ENCODE measurements around the gene PARP12. TPM values are rescaled to one million over a fixed set of nuclear protein-coding genes. Genes with fewer than 3 reads are reported as not detected.

The PARP12 gene
- total RNA-seq, 1 donor from 2014 or later: 9.2 TPM

- H3K4me3 ChIP-seq (ENCODE audit: low read depth, low read length): no peak overlapping the region
- FAIRE-seq: no peak
- DNase-seq (ENCODE audit: low read depth): no peak
- H3K27me3 ChIP-seq (ENCODE audit: control insufficient read depth, insufficient read depth, low read length): no peaks in the 10 kb centered on the region
- no peak for TF ChIP-seq CTCF (IDR thresholded peaks at IDR 0.05; ENCODE audit: insufficient read depth, low read length, severe bottlenecking)
- peaks cover 1% of the 10 kb centered on the region for H3K36me3 ChIP-seq (ENCODE audit: control insufficient read depth, insufficient read depth, low read length)
Observed at GRCh38 chr7:140026935-140027334, 35.8 kb downstream of the PARP12 start.

DNA sequence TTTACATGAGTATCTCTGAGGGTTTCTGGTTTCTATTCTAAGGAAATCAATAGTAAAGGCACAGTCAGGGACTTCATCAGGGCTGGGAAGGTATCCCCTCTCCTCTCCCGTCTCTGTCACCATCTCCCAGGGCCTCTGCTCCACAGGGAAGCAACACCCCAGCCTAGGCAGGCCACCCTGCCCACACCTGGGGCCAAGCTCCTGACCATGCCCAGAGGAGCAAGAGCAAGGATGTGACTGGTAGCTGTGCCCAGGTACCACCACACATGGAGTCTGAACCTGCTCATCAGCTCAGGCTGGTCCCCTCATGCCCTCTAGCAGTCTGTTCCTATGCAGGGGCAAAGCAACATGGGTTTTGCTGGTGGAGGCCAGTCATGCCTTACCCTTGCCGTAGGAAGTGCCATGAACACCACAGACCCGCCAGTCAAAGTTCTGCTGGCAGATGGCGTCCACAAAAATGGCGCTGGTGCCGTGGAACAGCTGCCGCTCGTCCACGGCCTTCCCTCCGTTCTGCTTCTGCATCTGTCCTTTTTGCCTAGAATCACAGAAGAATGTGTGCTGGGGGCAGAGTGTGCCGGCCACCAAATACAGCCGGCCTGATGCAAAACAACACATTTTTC, 36.8 kb downstream of the PARP12 start:
- no peak for DNase-seq (ENCODE audit: low read depth)
- Histone ChIP-seq H3K4me3 (ENCODE audit: low read depth, low read length) (no peak overlapping the region), H3K36me3 (ENCODE audit: control insufficient read depth, insufficient read depth, low read length) (peaks cover 1% of the 10 kb centered on the region), H3K27me3 (ENCODE audit: control insufficient read depth, insufficient read depth, low read length) (no peaks in the 10 kb centered on the region)
- TF ChIP-seq CTCF (IDR thresholded peaks at IDR 0.05; ENCODE audit: insufficient read depth, low read length, severe bottlenecking): no peak
- FAIRE-seq: no peak

DNA sequence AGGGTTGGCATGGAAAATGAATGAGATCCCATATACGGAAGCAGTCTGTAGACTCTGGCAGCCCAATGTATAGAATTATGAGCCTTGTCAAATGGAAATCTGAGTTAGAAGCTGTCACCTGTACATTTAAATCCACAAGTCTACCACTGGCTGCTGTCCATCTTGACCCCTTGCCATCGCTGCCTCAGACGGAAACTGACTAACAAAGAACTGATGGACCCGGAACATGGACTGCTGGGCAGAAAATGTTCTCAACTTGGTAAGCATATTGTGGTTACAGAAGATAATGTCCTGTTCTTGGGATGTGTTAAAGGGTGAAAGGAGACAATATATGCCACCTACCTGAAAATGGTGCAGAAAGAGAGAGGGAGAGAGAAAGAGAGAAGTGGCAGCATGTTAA, 37.5 kb downstream of the PARP12 start:
- H3K36me3 ChIP-seq (ENCODE audit: control insufficient read depth, insufficient read depth, low read length): peaks cover 1% of the 10 kb centered on the region
- no peak for DNase-seq (ENCODE audit: low read depth)
- H3K27me3 ChIP-seq (ENCODE audit: control insufficient read depth, insufficient read depth, low read length): no peaks in the 10 kb centered on the region
- no peak overlapping the region for H3K4me3 ChIP-seq (ENCODE audit: low read depth, low read length)
- no peak for FAIRE-seq
- TF ChIP-seq CTCF (IDR thresholded peaks at IDR 0.05; ENCODE audit: insufficient read depth, low read length, severe bottlenecking): no peak

DNA sequence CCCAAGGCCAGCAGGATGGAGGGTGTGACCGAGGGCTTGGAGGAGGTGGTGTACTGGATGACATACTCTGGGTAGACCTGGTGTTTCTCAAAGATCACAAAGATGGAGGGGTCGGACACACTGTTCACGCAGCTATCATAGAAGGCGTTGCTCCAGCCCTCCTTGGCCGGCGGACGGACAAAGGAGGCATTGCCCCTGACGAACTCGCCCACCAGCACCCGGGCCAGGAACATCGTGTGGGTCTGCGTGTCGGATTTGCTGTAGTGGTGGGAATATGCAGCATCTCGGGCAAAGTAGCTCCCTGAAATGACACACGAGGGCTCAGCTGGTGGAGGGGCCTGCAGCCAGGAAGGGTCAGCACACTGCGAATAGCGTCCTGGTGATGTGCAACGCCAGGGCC, 38.2 kb downstream of the PARP12 start:
- Histone ChIP-seq H3K36me3 (ENCODE audit: control insufficient read depth, insufficient read depth, low read length) (peaks cover 1% of the 10 kb centered on the region), H3K27me3 (ENCODE audit: control insufficient read depth, insufficient read depth, low read length) (no peaks in the 10 kb centered on the region), H3K4me3 (ENCODE audit: low read depth, low read length) (no peak overlapping the region)
- TF ChIP-seq CTCF (IDR thresholded peaks at IDR 0.05; ENCODE audit: insufficient read depth, low read length, severe bottlenecking): no peak
- DNase-seq (ENCODE audit: low read depth): no peak
- no peak for FAIRE-seq

DNA sequence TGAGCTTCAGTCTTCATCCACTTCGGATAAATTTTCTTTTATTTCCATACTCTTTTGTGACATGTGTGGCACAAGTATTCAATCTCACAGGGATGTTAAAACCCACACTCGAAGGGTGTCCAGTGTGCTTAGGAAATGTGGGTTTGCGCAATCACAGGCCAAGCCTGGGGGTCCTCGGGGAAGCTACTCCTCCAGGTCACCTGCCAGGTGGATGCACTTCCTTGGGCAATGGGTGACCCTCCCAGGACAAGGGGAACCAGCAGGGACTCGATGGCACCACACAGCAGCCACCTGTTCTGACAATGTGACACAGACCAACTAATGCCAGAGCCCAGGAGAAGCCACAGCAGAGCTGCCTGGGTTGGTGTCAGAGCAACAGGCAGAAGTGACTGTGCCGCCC, 39.0 kb downstream of the PARP12 start:
- H3K27me3 ChIP-seq (ENCODE audit: control insufficient read depth, insufficient read depth, low read length): no peaks in the 10 kb centered on the region
- no peak for DNase-seq (ENCODE audit: low read depth)
- FAIRE-seq: no peak
- H3K36me3 ChIP-seq (ENCODE audit: control insufficient read depth, insufficient read depth, low read length): peaks cover 1% of the 10 kb centered on the region
- no peak for TF ChIP-seq CTCF (IDR thresholded peaks at IDR 0.05; ENCODE audit: insufficient read depth, low read length, severe bottlenecking)
- no peak overlapping the region for H3K4me3 ChIP-seq (ENCODE audit: low read depth, low read length)

- H3K27me3 ChIP-seq (ENCODE audit: control insufficient read depth, insufficient read depth, low read length): no peaks in the 10 kb centered on the region
- DNase-seq (ENCODE audit: low read depth): no peak
- no peak overlapping the region for H3K4me3 ChIP-seq (ENCODE audit: low read depth, low read length)
- H3K36me3 ChIP-seq (ENCODE audit: control insufficient read depth, insufficient read depth, low read length): peaks cover 1% of the 10 kb centered on the region
- FAIRE-seq: no peak
- TF ChIP-seq CTCF (IDR thresholded peaks at IDR 0.05; ENCODE audit: insufficient read depth, low read length, severe bottlenecking): no peak
Observed at GRCh38 chr7:140022582-140023211, 40.1 kb downstream of the PARP12 start.

Measured in bronchial epithelial cell (primary cell).